Sigmoid colon (tissue), 7 donors: Measurements from ENCODE around the gene NTRK3. TPM values are rescaled to one million over a fixed set of nuclear protein-coding genes. Genes with fewer than 3 reads are reported as not detected.

Source experiments
- DNase-seq: peaks from one replicate; pipeline ENCODE4 v3.0.0-alpha.2; 2019
- H3K27ac ChIP-seq, 4 donors: fragments of 200-600 bp; sonication (generic); one replicate each; pipeline ENCODE4 v1.5.1; 2016 to 2019; ENCODE audit warnings: mild to moderate bottlenecking in 1 of 4
- H3K27me3 ChIP-seq, 3 donors: fragments of 200-600 bp; sonication (generic); one replicate each; pipeline ENCODE4 v1.5.1; 2019; ENCODE audit warnings: mild to moderate bottlenecking in 1 of 3
- H3K36me3 ChIP-seq, 4 donors: fragments of 200-600 bp; sonication (generic); one replicate each; pipeline ENCODE4 v1.5.1; 2016 to 2019
- H3K4me1 ChIP-seq, 4 donors: fragments of 200-600 bp; sonication (generic); one replicate each; pipeline ENCODE4 v1.5.1; 2017 to 2019
- H3K4me3 ChIP-seq, 4 donors: fragments of 200-600 bp; sonication (generic); one replicate each; pipeline ENCODE4 v1.5.1; 2017 to 2019; ENCODE audit warnings: mild to moderate bottlenecking in 2 of 4, moderate library complexity in 1 of 4
- H3K9me3 ChIP-seq, 4 donors: fragments of 200-600 bp in 3 of 4; sonication (generic) in 3 of 4; one replicate each; pipeline versions ENCODE4 v1.5.1 to v1.6.1; 2013 to 2019
- CTCF ChIP-seq, 4 experiments: fragments of 450-650 bp in 3 of 4; fragments of 200-600 bp in 1 of 4; IDR thresholded peaks; one replicate each; pipeline ENCODE4 v1.5.1; 2016 to 2019; ENCODE audit warnings: antibody characterized with exemption in 4 of 4, mild to moderate bottlenecking in 3 of 4, moderate library complexity in 2 of 4
- EP300 ChIP-seq, 4 donors: sonication (generic); formaldehyde crosslinking; IDR thresholded peaks; one replicate each; pipeline ENCODE4 v1.6.1; 2017; ENCODE audit warnings: antibody characterized with exemption in 4 of 4
- POLR2A ChIP-seq, 2 donors: fragments of 450-650 bp; IDR thresholded peaks; one replicate each; pipeline ENCODE4 v1.6.1; 2016; ENCODE audit warnings: antibody characterized with exemption in 2 of 2, mild to moderate bottlenecking in 2 of 2, moderate library complexity in 2 of 2
- POLR2AphosphoS5 ChIP-seq, 4 donors: sonication (generic); formaldehyde crosslinking; IDR thresholded peaks; one replicate each; pipeline ENCODE4 v1.6.1; 2017; ENCODE audit warnings: antibody characterized with exemption in 4 of 4
- WGBS, 2 donors: extraction: QIAGEN DNeasy Blood & Tissue Kit; methylation state at CpG; one replicate each; pipeline ENCODE4 v1.1.7; 2013; 5-methylcytosine and 5-hydroxymethylcytosine counted together
- intact Hi-C: fragments of 100-400 bp; cut with DNase I; formaldehyde crosslinking; loops from one replicate; pipeline ENCODE4 v1.15.1; 2023
- polyA plus RNA-seq, 3 donors: library from polyadenylated mRNA; stranded (reverse); fragments of 200-250 nt; gene quantifications; one replicate each; pipeline ENCODE4 v1.2.3, GENCODE V29; 2013
- total RNA-seq, 4 donors: library from RNA; depleted of rRNA; stranded (reverse); fragments of >200 nt; gene quantifications; one replicate each; pipeline ENCODE4 v1.1.0, GENCODE V29; 2016
- donor health status: healthy with polysubstance abuse.
- donor health status: Bipolar disorder and iron deficiency.
- donor health status: healthy.

The NTRK3 gene
- total and polyA plus RNA-seq, 7 donors: 1.1 to 13.0 (median 3.6) TPM; not detected in 2

DNA sequence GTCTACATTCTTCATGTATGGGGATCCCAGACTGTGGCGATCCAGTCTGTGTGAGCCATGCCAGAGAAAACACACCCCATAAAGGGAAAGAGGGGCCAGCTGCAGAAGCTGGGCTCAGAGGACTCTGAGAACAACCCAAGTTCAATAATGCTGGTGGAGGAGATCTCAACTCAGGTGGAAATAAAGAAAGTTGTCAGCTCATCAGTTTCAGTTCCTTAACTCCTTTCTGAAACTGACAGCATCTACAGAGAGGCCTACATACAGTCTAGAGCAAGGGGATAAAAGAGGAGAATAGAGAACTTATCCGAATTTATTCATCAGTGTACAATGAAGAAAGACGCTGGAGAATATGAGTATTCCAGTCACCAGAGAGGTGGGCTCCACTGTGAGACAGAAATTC, 77.0 kb downstream of the NTRK3 start:
- no peak overlapping the region for H3K27ac ChIP-seq
- H3K36me3 ChIP-seq: no peaks in the 10 kb centered on the region
- H3K9me3 ChIP-seq: no peaks in the 10 kb centered on the region
- no peaks in the 10 kb centered on the region for H3K27me3 ChIP-seq
- no peaks in the 10 kb centered on the region for H3K4me1 ChIP-seq
- TF ChIP-seq CTCF (IDR thresholded peaks at IDR 0.05) (no peak), POLR2AphosphoS5 (IDR thresholded peaks at IDR 0.05) (no peak), EP300 (IDR thresholded peaks at IDR 0.05) (no peak), POLR2A (IDR thresholded peaks at IDR 0.05) (no peak)
- intact Hi-C loops: no loop called here
- DNase-seq: no peak
- H3K4me3 ChIP-seq: no peak overlapping the region
- 85 to 89% methylated on average over 3 of the region's 3 CpGs for WGBS, 2 donors

- H3K27me3 ChIP-seq: no peaks in the 10 kb centered on the region
- TF ChIP-seq POLR2AphosphoS5 (IDR thresholded peaks at IDR 0.05): no peak
- TF ChIP-seq CTCF (IDR thresholded peaks at IDR 0.05): no peak
- TF ChIP-seq EP300 (IDR thresholded peaks at IDR 0.05): no peak
- no peak for TF ChIP-seq POLR2A (IDR thresholded peaks at IDR 0.05)
- H3K9me3 ChIP-seq: no peaks in the 10 kb centered on the region
- H3K4me1 ChIP-seq: no peaks in the 10 kb centered on the region
- no peak overlapping the region for H3K27ac ChIP-seq
- H3K36me3 ChIP-seq: no peaks in the 10 kb centered on the region
- 62 to 67% methylated on average over 5 of the region's 5 CpGs for WGBS, 2 donors
- H3K4me3 ChIP-seq: no peak overlapping the region
- DNase-seq: no peak
- intact Hi-C loops: no loop called here
Measured at GRCh38 chr15:88178631-88179030, 77.9 kb downstream of the NTRK3 start.

DNA sequence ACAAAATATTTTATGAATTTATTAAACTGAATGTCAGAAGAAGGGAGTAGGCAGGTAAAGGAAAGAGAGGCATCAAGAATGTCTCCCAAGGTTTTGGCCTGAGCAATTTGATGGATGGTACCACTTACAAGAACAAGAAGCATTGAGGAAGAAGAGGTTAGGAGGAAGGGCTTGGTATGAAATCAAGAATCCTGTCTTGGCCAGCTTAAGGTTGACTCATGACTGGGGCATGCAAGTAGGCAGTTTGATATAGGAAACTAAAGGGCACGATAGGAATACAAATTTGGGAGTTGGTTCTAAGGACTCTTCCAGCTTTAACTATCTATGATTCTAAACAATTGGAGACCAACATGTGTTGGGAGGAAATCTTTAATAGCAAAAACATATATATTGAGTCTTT, 79.1 kb downstream of the NTRK3 start:
- Histone ChIP-seq H3K4me3 (no peak overlapping the region), H3K27ac (no peak overlapping the region), H3K4me1 (no peaks in the 10 kb centered on the region), H3K36me3 (no peaks in the 10 kb centered on the region), H3K27me3 (no peaks in the 10 kb centered on the region), H3K9me3 (no peaks in the 10 kb centered on the region)
- intact Hi-C loops: no loop called here
- 82 to 84% methylated on average over 1 of the region's 1 CpG for WGBS, 2 donors
- no peak for DNase-seq
- TF ChIP-seq CTCF (IDR thresholded peaks at IDR 0.05): no peak
- no peak for TF ChIP-seq POLR2AphosphoS5 (IDR thresholded peaks at IDR 0.05)
- TF ChIP-seq POLR2A (IDR thresholded peaks at IDR 0.05): no peak
- no peak for TF ChIP-seq EP300 (IDR thresholded peaks at IDR 0.05)

DNA sequence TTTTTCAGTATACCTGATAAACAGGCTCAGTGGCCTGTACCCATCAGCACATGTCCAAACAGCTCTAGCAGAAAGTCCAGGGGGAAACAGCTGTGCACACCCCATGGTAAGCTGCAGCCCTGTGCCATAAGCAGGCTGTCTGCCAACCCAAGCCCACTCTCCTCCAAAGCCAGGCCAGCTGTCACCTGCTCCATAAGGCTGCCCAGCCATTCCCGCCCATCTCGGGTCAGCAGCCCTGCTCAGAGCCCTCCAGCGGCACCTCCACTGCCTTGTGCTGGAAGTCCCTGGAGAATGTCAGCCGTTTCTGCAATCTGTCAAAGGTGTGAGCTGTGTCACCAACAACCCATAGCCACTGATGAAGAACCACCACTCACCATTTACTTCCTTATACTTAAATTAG, 82.0 kb downstream of the NTRK3 start:
- no peak for DNase-seq
- Histone ChIP-seq H3K27me3 (no peaks in the 10 kb centered on the region), H3K27ac (no peak overlapping the region), H3K4me1 (no peaks in the 10 kb centered on the region), H3K4me3 (no peak overlapping the region), H3K36me3 (no peaks in the 10 kb centered on the region), H3K9me3 (no peaks in the 10 kb centered on the region)
- 57 to 58% methylated on average over 4 of the region's 4 CpGs for WGBS, 2 donors
- TF ChIP-seq CTCF (IDR thresholded peaks at IDR 0.05) (no peak), POLR2A (IDR thresholded peaks at IDR 0.05) (no peak), EP300 (IDR thresholded peaks at IDR 0.05) (no peak), POLR2AphosphoS5 (IDR thresholded peaks at IDR 0.05) (no peak)
- intact Hi-C loops: no loop called here
